GM18508 (cell line): ENCODE results near the gene NQO2.
"Not testable (repeated sequence)": the region's sequence is repeated elsewhere in the genome, so short reads cannot be mapped to it uniquely, and the experiment has no call there.

Experiments
- ATAC-seq: cut with Tn5 transposase; IDR thresholded peaks from one replicate; pipeline ENCODE4 v1.9.1; 2021; ENCODE audit warnings: moderate number of reproducible peaks; ENCODE audit not compliant: insufficient read depth, unreplicated experiment

The NQO2 gene

GRCh38 chr6:2988426-2989331 lies 11.0 kb upstream of the NQO2 start:
- peak; percentile 27 for ATAC-seq

- peak; percentile 48 for ATAC-seq
Measured at GRCh38 chr6:2989332-2990247, 10.1 kb upstream of the NQO2 start.

- ATAC-seq = no peak
Measured at GRCh38 chr6:2990248-2990931, 9.3 kb upstream of the NQO2 start.

- ATAC-seq = no peak
Measured at GRCh38 chr6:2990932-2991506, 8.7 kb upstream of the NQO2 start.

- no peak for ATAC-seq
Measured at GRCh38 chr6:2992330-2992979, 7.2 kb upstream of the NQO2 start.

GRCh38 chr6:2993755-2994317 lies 5.9 kb upstream of the NQO2 start:
- ATAC-seq = no peak

- not testable (repeated sequence) for ATAC-seq
Measured at GRCh38 chr6:2998249-2998997, 1.3 kb upstream of the NQO2 start.

GRCh38 chr6:2998998-2999617 lies 586 bp upstream of the NQO2 start:
- no peak for ATAC-seq

- no peak for ATAC-seq
Measured at GRCh38 chr6:3001146-3001772, 1.6 kb downstream of the NQO2 start.

GRCh38 chr6:3001773-3002293 lies 2.1 kb downstream of the NQO2 start:
- no peak for ATAC-seq

GRCh38 chr6:3003226-3003625 lies 3.5 kb downstream of the NQO2 start:
- not testable (repeated sequence) for ATAC-seq

- ATAC-seq = no peak
Measured at GRCh38 chr6:3005077-3005476, 5.4 kb downstream of the NQO2 start.

GRCh38 chr6:3005874-3006273 lies 6.2 kb downstream of the NQO2 start:
- no peak for ATAC-seq

GRCh38 chr6:3006476-3006875 lies 6.8 kb downstream of the NQO2 start:
- no peak for ATAC-seq

GRCh38 chr6:3007571-3007970 lies 7.9 kb downstream of the NQO2 start:
- no peak for ATAC-seq

GRCh38 chr6:3008712-3009265 lies 9.1 kb downstream of the NQO2 start:
- not testable (repeated sequence) for ATAC-seq

- no peak for ATAC-seq
Measured at GRCh38 chr6:3009930-3010329, 10.2 kb downstream of the NQO2 start.
